HUES48 (cell line): ENCODE measurements around the gene DLL4.

Experiments used
- H3K27ac ChIP-seq: one replicate; pipeline ENCODE4 v1.7.0; 2013; ENCODE audit warnings: low read depth, low read length, inconsistent platforms
- H3K27me3 ChIP-seq: 2 replicates; pipeline ENCODE4 v1.6.1; 2013; ENCODE audit warnings: mild to moderate bottlenecking, low read length; ENCODE audit not compliant: control insufficient read depth, insufficient read depth
- H3K36me3 ChIP-seq: 2 replicates; pipeline ENCODE4 v1.6.1; 2013; ENCODE audit warnings: low read length; ENCODE audit not compliant: control insufficient read depth, insufficient read depth
- H3K4me1 ChIP-seq: 2 replicates; pipeline ENCODE4 v1.6.1; 2013; ENCODE audit warnings: mild to moderate bottlenecking, low read length; ENCODE audit not compliant: control insufficient read depth, insufficient read depth
- H3K4me3 ChIP-seq: 2 replicates; pipeline ENCODE4 v1.5.1; 2013; ENCODE audit warnings: mild to moderate bottlenecking, low read depth, low read length
- H3K9ac ChIP-seq: 2 replicates; pipeline ENCODE4 v1.6.1; 2013; ENCODE audit warnings: mild to moderate bottlenecking, low read depth, low read length, moderate library complexity
- H3K9me3 ChIP-seq: 2 replicates; pipeline ENCODE4 v1.6.1; 2013; ENCODE audit warnings: low read length; ENCODE audit not compliant: control insufficient read depth, insufficient read depth

Gene DLL4

DNA sequence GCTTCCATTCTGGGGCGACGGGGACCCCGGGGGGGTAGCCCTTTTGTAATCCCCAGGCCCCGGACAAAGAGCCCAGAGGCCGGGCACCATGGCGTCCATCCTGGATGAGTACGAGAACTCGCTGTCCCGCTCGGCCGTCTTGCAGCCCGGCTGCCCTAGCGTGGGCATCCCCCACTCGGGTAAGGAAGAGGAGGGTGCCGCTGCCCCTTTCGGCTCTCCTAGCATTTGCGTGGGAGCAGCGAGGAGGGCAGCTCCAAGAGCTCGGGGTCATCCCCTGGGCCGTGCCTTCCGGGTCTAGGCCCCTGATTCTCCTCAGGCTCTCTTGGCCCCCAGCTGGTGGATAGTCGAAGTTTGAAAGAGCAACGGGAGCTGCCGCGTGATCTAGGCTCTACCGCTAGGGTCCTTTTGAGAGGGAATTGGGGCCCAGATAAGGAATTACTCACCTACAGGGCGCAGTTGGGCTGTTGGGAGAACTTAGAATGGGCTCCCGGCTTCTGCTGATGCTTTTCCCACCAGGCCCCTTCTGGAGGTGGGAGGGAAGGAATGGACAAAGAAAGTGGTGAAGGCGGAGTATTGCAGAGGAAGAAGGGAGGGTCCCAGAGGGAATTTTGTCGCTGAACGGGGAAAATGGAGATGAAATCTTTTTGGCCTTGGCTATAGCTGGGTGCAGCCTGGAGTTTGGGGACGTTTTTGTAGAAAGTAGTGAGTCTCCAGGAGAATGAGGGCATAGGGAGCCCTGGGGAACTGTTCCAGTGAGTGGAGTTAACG, 34.3 kb upstream of the DLL4 start:
- H3K27ac ChIP-seq = peak overlapping the region; percentile 91
- H3K36me3 ChIP-seq = peaks cover 38% of the 10 kb centered on the region
- H3K4me3 ChIP-seq = peak overlapping the region; percentile 87
- H3K9ac ChIP-seq = peak overlapping the region; percentile 74
- H3K4me1 ChIP-seq = peaks cover 10% of the 10 kb centered on the region
- H3K27me3 ChIP-seq = peaks cover 5% of the 10 kb centered on the region
- no peaks in the 10 kb centered on the region for H3K9me3 ChIP-seq

DNA sequence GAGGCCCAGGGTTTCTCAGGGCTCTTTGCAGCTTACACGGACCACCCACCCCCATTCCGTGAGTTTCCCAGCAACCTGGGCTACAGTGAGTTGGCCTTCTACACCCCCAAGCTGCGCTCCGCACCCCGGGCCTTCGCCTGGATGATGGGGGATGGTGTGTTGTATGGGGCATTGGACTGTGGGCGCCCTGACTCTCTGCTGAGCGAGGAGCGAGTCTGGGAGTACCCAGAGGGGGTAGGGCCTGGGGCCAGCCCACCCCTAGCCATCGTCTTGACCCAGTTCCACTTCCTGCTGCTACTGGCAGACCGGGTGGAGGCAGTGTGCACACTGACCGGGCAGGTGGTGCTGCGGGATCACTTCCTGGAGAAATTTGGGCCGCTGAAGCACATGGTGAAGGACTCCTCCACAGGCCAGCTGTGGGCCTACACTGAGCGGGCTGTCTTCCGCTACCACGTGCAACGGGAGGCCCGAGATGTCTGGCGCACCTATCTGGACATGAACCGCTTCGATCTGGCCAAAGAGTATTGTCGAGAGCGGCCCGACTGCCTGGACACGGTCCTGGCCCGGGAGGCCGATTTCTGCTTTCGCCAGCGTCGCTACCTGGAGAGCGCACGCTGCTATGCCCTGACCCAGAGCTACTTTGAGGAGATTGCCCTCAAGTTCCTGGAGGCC, 29.5 kb upstream of the DLL4 start:
- peaks cover 70% of the 10 kb centered on the region for H3K36me3 ChIP-seq
- H3K27ac ChIP-seq = no peak overlapping the region
- no peak overlapping the region for H3K9ac ChIP-seq
- peaks cover 4% of the 10 kb centered on the region for H3K4me1 ChIP-seq
- no peaks in the 10 kb centered on the region for H3K27me3 ChIP-seq
- H3K4me3 ChIP-seq = no peak overlapping the region
- no peaks in the 10 kb centered on the region for H3K9me3 ChIP-seq

DNA sequence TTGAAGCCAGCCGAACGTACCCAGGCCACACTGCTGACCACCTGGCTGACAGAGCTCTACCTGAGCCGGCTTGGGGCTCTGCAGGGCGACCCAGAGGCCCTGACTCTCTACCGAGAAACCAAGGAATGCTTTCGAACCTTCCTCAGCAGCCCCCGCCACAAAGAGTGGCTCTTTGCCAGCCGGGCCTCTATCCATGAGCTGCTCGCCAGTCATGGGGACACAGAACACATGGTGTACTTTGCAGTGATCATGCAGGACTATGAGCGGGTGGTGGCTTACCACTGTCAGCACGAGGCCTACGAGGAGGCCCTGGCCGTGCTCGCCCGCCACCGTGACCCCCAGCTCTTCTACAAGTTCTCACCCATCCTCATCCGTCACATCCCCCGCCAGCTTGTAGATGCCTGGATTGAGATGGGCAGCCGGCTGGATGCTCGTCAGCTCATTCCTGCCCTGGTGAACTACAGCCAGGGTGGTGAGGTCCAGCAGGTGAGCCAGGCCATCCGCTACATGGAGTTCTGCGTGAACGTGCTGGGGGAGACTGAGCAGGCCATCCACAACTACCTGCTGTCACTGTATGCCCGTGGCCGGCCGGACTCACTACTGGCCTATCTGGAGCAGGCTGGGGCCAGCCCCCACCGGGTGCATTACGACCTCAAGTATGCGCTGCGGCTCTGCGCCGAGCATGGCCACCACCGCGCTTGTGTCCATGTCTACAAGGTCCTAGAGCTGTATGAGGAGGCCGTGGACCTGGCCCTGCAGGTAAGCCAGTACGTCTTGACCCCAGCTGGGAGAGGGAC, 28.7 kb upstream of the DLL4 start:
- Histone ChIP-seq H3K27ac (no peak overlapping the region), H3K9me3 (no peaks in the 10 kb centered on the region), H3K36me3 (peaks cover 75% of the 10 kb centered on the region), H3K4me3 (no peak overlapping the region), H3K27me3 (no peaks in the 10 kb centered on the region), H3K9ac (no peak overlapping the region), H3K4me1 (peaks cover 2% of the 10 kb centered on the region)

DNA sequence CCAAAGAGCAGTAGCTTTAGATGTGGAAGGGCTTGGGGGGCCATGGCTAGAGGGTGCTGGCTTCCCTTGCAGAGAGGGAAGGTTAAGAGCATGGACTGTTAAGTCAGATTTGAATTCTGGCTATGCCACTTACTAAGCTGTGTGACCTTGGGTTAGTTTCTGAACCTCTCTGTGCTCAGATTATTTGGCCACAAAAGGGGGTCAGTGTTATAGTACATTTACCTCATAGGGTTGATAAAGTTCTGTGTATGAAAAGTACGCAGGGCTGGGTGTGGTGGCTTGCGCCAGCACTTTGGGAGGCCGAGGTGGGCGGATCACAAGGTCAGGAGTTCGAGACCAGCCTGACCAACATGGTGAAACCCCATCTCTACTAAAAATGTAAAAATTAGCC, 28.1 kb upstream of the DLL4 start:
- Histone ChIP-seq H3K27ac (no peak overlapping the region), H3K4me3 (no peak overlapping the region), H3K9ac (no peak overlapping the region), H3K4me1 (peaks cover 3% of the 10 kb centered on the region; the same call in 1 of the 2 replicates), H3K36me3 (peaks cover 75% of the 10 kb centered on the region), H3K9me3 (no peaks in the 10 kb centered on the region), H3K27me3 (no peaks in the 10 kb centered on the region)

- Histone ChIP-seq H3K4me3 (no peak overlapping the region), H3K4me1 (peaks cover 10% of the 10 kb centered on the region), H3K9ac (no peak overlapping the region), H3K27me3 (no peaks in the 10 kb centered on the region), H3K9me3 (no peaks in the 10 kb centered on the region), H3K27ac (no peak overlapping the region), H3K36me3 (peaks cover 60% of the 10 kb centered on the region)
These were observed 26.3 kb upstream of the DLL4 start for GRCh38 chr15:40902605-40903561.

DNA sequence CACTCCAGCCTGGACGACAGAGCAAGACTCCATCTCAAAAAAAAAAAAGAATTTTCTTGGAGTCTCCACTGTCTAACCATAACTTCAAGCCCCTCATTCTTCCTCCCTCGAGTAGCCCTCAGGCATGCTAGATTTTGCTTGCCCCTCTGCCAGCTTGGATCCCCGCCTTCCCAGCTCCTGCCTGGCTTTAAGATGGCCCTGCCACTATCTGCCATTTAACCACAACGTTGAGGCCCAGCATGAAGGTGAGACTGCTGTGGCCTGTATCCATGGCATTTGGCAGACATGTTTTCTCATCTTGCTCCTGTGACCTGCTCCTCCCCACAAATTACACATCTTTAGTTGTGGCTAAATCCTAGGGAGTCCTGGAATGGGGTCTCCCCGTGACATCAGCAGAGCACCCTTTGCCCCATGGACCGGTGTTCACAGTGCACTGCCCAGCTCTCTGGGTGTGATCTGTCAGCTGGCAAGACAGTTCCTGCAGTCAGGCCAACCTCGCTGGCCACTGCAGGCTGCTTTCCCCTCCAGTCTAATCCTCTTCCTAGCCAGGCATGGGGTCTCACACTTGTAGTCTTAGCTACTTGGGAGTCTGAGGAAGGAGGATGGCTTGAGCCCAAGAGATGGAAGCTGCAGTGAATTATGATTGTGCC, 24.5 kb upstream of the DLL4 start:
- Histone ChIP-seq H3K9ac (no peak overlapping the region), H3K27ac (no peak overlapping the region), H3K4me3 (no peak overlapping the region), H3K4me1 (peaks cover 10% of the 10 kb centered on the region), H3K27me3 (no peaks in the 10 kb centered on the region), H3K36me3 (peaks cover 44% of the 10 kb centered on the region), H3K9me3 (no peaks in the 10 kb centered on the region)

GRCh38 chr15:40906091-40906990, 22.8 kb upstream of the DLL4 start:
- H3K27me3 ChIP-seq = no peaks in the 10 kb centered on the region
- no peaks in the 10 kb centered on the region for H3K9me3 ChIP-seq
- H3K4me1 ChIP-seq = peaks cover 21% of the 10 kb centered on the region
- no peak overlapping the region for H3K9ac ChIP-seq
- peak overlapping the region; percentile 55 for H3K4me3 ChIP-seq
- peaks cover 29% of the 10 kb centered on the region for H3K36me3 ChIP-seq
- H3K27ac ChIP-seq = peak overlapping the region; percentile 21

DNA sequence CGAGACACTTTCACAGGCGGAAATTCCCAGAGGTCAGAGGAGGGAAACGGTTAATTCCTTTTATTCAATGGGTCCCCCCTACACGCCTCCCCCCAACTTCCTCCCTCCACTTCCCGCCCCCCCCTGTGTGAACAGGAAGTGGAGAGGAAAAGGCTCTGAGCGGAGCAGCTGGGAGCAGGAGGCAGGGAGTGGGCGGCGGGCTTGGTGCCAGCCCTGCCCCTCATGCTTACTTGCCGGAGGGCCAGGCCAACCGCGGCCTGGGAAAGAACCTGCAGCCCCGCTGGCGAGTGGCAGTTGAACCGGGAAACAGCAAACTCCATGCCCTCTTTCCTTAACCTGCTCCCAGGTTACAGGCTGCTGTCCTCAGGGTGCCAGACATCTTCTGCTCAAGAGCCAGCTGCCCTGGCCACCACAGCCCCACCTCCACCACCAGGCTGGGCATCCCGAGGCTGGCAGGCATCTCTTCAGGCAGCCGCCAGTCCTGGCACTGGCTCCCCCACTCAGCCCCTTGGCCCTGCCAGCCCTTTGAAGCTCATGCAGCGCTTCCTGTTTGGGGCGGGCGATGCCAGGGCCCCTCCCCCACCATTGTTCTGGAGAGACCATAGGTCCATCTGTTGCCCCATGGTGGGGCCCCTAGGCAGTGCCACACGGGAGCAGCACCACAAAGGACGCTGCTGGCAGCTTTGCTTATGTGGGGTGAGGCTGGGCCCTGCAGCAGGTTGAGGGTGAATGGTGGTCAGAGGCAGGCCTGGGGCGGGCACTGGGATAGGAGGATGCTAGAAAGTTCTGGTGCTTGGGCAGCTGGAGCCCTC, 21.9 kb upstream of the DLL4 start:
- Histone ChIP-seq H3K9ac (no peak overlapping the region), H3K9me3 (no peaks in the 10 kb centered on the region), H3K27ac (peak overlapping the region; percentile 21)

DNA sequence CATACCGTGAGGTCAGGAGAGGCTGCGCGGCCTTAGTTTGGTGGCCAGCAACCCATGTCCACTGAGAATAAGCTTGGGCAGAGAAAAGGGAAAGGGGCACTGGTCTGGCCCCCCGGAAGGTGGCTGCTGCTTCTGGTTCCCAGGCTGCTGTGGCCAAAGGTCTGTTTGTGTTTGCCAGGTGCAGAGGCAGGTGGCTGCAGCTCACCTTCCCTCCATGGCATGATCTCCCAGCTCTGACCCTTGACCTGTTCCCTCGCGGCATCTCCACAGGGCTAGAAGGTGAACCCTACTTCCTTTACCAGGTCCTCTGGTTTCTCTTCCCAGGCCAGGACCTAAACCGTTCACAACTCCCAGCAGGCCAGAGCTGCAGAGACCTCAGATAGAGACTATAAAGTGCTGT, 21.0 kb upstream of the DLL4 start:
- no peaks in the 10 kb centered on the region for H3K27me3 ChIP-seq
- H3K4me3 ChIP-seq = no peak overlapping the region
- H3K9me3 ChIP-seq = no peaks in the 10 kb centered on the region
- no peak overlapping the region for H3K27ac ChIP-seq
- H3K36me3 ChIP-seq = peaks cover 20% of the 10 kb centered on the region
- no peak overlapping the region for H3K9ac ChIP-seq
- peaks cover 26% of the 10 kb centered on the region for H3K4me1 ChIP-seq

More for the DNA sequence above, 21.9 kb upstream of the DLL4 start:
- Histone ChIP-seq H3K4me3 (peak overlapping the region; percentile 55), H3K4me1 (peaks cover 26% of the 10 kb centered on the region), H3K36me3 (peaks cover 29% of the 10 kb centered on the region), H3K27me3 (no peaks in the 10 kb centered on the region)
